NCI-H2227 (cell line): ENCODE measurements around the gene PPP1R13B.
"Not testable (repeated sequence)": the region's sequence is repeated elsewhere in the genome, so short reads cannot be mapped to it uniquely, and the experiment has no call there.

ENCODE experiments used
- DNase-seq: peaks from one replicate; lab custom pipeline; 2025; ENCODE audit not compliant: unreplicated experiment; lab: John Stamatoyannopoulos, UW

Gene PPP1R13B

GRCh38 chr14:103859416-103860202 is 12.2 kb upstream of the PPP1R13B start:
- no peak for DNase-seq

GRCh38 chr14:103858063-103858781 is 10.8 kb upstream of the PPP1R13B start:
- no peak for DNase-seq

- no peak for DNase-seq
Observed at GRCh38 chr14:103857256-103857655, 9.9 kb upstream of the PPP1R13B start.

DNA sequence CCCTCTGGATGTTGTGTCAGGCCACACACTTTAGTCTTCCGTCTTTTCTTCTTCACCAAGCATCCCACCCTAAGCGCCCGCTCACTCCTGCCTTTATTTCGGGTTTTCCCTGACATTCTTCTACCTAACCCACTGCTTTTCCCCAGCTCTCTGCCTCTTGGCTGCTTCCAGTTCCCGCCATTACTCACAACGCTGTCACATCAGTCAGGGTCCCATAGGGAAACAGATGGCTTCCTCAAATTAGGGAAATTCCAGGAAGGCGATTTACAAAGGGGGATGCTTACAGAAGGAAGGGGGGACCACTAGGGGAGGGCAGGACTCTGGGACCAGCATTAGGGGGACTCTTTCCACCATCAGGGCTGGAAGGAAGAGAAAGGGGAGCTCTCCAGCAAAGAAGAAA is 9.2 kb upstream of the PPP1R13B start:
- DNase-seq: no peak

- no peak for DNase-seq
Observed at GRCh38 chr14:103856105-103856504, 8.7 kb upstream of the PPP1R13B start.

- DNase-seq: no peak
Observed at GRCh38 chr14:103855734-103856095, 8.3 kb upstream of the PPP1R13B start.

- DNase-seq: peak; percentile 87
Observed at GRCh38 chr14:103854822-103855733, 7.7 kb upstream of the PPP1R13B start.

DNA sequence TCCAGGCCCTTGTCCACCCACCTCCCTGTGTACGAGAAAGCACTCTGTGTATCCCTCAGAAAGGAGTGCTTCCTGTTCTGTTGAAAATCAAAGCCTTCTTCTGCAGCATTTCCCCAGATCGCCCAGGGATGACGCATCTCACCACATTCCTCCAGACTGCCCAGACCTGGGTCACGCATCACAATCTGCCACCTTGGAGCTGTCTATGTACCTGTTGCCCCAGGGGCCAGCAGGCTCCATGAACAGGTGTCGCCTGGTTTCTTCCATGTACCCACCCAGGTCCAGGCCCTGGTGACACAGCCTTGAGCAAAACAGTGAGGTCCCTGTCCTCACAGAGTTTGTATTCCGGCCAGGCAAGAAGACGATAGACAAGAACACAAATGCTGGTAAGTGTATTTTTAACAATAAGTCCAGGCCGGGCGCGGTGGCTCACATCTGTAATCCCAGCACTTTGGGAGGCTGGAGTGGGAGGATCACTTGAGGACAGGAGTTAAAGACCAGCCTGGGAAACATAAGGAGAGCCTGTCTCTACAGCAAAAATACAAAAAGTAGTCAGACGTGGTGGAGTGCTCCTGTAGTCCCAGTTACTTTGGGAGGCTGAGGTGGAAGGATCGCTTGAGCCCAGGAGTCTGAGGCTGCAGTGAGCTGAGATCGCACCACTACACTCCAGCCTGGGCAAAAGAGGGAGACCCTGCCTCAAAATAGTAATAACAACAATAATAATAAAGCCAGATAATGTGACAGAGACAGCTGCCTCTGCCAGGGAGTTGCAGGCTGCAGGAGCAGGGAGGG is 6.8 kb upstream of the PPP1R13B start:
- DNase-seq: no peak

DNA sequence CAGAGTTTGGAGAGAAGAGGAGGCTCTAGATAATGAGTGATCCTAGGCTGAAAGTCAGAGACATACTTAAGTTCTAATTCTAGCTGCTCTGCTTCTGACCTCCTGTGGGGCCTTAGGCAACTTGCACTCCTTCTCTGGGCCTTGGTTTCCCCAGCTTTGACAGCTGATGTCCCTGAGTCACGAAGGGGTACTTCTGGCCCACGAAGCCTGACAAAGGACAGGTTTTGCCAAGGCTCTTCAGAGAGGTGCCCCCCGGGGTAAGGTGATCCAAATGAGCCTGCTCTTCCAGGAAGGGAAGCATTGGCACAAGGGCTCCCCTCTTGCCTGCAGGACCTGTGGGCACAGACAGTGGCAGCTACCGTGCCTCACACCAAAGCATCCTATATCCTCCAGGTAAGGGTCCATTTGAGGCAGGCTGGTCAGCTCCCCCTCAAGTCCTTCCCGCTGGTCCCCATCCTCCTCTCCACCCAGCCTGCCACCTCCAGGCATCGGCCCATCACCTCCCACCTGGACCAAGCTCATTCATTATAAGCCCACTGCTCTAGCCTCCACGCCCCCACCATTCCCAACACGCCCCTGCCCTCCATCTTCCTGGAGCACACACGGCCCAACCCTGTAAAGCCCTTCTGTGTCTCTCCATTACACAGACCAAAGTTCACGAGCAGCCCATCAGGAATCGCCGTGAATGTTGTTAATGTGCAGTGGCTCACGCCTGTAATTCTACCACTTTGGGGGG is 1.9 kb upstream of the PPP1R13B start:
- no peak for DNase-seq

- peak; percentile 60 for DNase-seq
Observed at GRCh38 chr14:103848175-103849077, 1.1 kb upstream of the PPP1R13B start.

DNA sequence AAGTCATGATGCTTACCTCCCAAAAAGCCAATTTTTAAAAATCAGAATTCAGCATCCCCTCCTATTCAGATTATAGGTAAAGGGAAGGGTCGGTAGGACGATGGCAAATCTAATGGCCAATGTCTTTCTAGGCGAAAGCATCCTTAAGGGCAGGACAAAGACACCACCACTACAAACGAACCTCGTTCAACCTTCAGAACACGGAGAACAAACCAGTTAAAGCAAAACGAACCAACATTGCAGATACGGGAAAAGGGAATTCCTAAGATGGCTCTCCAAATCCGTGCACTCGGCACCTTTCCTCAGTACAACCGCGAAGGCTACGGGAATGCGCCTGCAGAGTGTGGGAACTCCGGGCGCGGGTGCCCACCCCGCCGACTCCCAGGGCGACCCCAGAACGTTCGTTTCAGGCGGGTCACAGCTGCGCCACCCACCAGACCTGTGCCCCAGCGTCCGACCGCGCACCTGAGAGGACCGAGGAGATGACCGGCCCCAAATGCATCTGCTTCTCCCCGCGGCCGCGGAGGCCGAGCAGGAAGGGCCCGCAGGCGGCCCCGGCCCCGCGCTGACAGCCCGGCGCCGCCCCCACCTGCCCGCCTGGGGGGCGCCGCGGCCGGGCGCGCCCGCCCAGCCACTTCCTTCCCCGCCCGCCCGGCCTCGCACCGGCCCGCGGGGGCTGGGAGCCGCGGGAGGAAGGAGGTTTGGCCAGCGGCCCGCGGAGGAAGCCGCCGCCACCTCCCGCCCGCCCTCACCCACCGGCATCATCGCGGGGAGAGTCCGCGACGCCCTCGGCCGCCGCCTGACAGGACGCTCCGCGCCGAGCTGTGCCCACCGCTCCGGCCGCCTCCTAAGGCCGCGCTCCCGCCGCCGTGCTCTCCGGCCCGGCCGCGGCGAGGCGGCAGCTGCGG is 578 bp downstream of the PPP1R13B start:
- peak; percentile 67 for DNase-seq

GRCh38 chr14:103846097-103846496 is 1.3 kb downstream of the PPP1R13B start:
- no peak for DNase-seq

DNA sequence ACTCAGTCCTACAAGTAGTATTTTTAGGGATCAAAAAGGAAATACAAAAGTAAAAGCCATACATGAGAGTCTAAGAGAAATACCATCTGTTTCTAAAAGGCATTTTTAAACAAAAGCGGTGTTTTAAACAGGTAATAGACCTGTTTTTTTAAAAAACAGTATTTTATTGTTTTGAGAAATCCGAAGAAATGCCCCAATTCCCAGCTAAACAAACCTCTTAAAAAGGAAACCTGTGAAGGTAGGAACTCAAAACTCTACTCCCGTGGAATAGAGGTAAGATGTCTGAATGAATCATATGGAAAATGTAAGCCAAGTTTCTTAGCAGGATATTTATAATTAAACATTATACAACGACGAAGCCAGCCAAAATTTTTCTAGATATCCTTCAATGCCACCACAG is 2.0 kb downstream of the PPP1R13B start:
- DNase-seq: no peak

DNA sequence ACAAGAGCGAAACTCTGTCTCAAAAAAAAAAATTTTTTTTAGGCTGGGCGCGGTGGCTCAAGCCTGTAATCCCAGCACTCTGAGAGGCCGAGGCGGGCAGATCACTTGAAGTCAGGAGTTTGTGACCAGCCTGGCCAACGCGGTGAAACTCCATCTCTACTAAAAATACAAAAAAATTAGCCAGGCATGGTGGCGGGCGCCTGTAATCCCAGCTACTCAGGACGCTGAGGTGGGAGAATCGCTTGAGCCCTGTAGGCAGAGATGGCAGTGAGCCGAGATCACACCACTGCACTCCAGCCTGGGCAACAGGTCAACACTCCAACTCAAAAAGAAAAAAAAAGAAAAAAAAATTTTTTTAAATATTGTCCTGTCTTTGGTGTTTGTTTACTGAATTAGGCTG is 6.1 kb downstream of the PPP1R13B start:
- not testable (repeated sequence) for DNase-seq

DNA sequence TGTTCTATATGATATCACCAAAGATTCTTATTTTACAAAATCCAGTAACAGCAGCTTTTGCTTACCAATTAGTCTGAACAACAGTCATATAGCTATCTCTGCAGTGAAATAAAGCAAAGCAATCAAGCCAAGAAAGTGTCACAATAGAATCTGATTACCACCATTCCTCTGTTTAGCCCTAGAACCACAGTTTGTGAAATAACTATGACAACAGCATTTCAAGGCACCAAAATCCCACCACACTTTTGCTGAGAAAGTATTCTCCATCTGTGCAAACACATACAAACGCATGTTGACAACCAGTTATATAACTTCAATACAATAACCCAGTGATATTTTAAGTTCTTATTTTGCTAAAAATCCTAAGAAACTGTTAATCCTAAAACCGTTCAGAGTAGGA is 7.4 kb downstream of the PPP1R13B start:
- DNase-seq: no peak

GRCh38 chr14:103839579-103839978 is 7.8 kb downstream of the PPP1R13B start:
- DNase-seq: no peak

GRCh38 chr14:103838117-103838516 is 9.3 kb downstream of the PPP1R13B start:
- no peak for DNase-seq
